Stomach (tissue), 19 donors: ENCODE results near the gene QRSL1. TPM values are rescaled to one million over a fixed set of nuclear protein-coding genes. Genes with fewer than 3 reads are reported as not detected.
"Not testable (repeated sequence)": the region's sequence is repeated elsewhere in the genome, so short reads cannot be mapped to it uniquely, and the experiment has no call there.

ENCODE experiments used
- DNase-seq, 2 donors: peaks; one replicate each; pipeline versions ENCODE4 v3.0.0 to v3.0.0-alpha.2; 2013 to 2019
- H3K27ac ChIP-seq, 5 donors: fragments of 200-600 bp in 4 of 5; sonication (generic) in 4 of 5; one replicate each; pipeline ENCODE4 v1.5.1; 2013 to 2019; ENCODE audit warnings: mild to moderate bottlenecking in 1 of 5, moderate library complexity in 1 of 5
- H3K27me3 ChIP-seq, 3 donors: fragments of 200-600 bp; sonication (generic); one replicate each; pipeline ENCODE4 v1.5.1; 2017 to 2019; ENCODE audit warnings: mixed run types in 1 of 3
- H3K36me3 ChIP-seq, 4 donors: fragments of 200-600 bp; sonication (generic); 1 replicate in 3 of 4; 2 replicates in 1 of 4; pipeline ENCODE4 v1.5.1; 2016 to 2019
- H3K4me1 ChIP-seq, 4 donors: fragments of 200-600 bp; sonication (generic); one replicate each; pipeline ENCODE4 v1.5.1; 2016 to 2019
- H3K4me3 ChIP-seq, 4 donors: fragments of 200-600 bp; sonication (generic) in 3 of 4; one replicate each; pipeline ENCODE4 v1.5.1; 2016 to 2019; ENCODE audit warnings: mild to moderate bottlenecking in 1 of 4
- H3K9me3 ChIP-seq, 4 donors: fragments of 200-600 bp; sonication (generic); one replicate each; pipeline ENCODE4 v1.5.1; 2016 to 2019
- EP300 ChIP-seq: sonication (generic); formaldehyde crosslinking; IDR thresholded peaks from one replicate; pipeline ENCODE4 v1.6.1; 2017; ENCODE audit warnings: antibody characterized with exemption
- POLR2A ChIP-seq, 4 donors: fragments of 450-650 bp; IDR thresholded peaks; one replicate each; pipeline ENCODE4 v1.6.1; 2016; ENCODE audit warnings: antibody characterized with exemption in 4 of 4, control low read depth in 2 of 4, mild to moderate bottlenecking in 1 of 4, moderate library complexity in 1 of 4
- POLR2AphosphoS5 ChIP-seq, 3 donors: sonication (generic); formaldehyde crosslinking; IDR thresholded peaks; one replicate each; pipeline ENCODE4 v1.6.1; 2016; ENCODE audit warnings: antibody characterized with exemption in 3 of 3
- WGBS, 5 donors: extraction: QIAGEN DNeasy Blood & Tissue Kit in 3 of 5; methylation state at CpG; one replicate each; pipeline versions ENCODE4 v1.1.5 to v1.1.7; 2013 to 2018; 5-methylcytosine and 5-hydroxymethylcytosine counted together
- intact Hi-C: fragments of 100-400 bp; cut with DNase I; formaldehyde crosslinking; loops from one replicate; pipeline ENCODE4 v1.15.1; 2023; ENCODE audit warnings: low total_unique reads
- long read RNA-seq, 10 donors: transcript quantifications; one replicate each; lab custom pipeline, GENCODE V29; 2026
- polyA plus RNA-seq, 3 donors: library from polyadenylated mRNA; stranded (reverse); fragments of 200-250 nt; gene quantifications; one replicate each; pipeline ENCODE4 v1.2.3, GENCODE V29; 2013
- total RNA-seq, 5 donors: library from RNA; depleted of rRNA; stranded (reverse); fragments of >200 nt; gene quantifications; one replicate each; pipeline versions ENCODE4 v1.1.0 to v1.2.3, GENCODE V29; 2014 to 2016
- TF ChIP-seq, protein P1 (sequence below), 7 experiments: fragments of 450-650 bp in 4 of 7; fragments of 200-600 bp in 3 of 7; sonication (generic) in 3 of 7; IDR thresholded peaks; one replicate each; pipeline ENCODE4 v1.5.1; 2016 to 2019; ENCODE audit warnings: antibody characterized with exemption in 7 of 7, control low read depth in 2 of 7, mild to moderate bottlenecking in 1 of 7
- donor health status: healthy with polysubstance abuse.
- donor health status: Bipolar disorder and iron deficiency.
- donor health status: healthy.

The QRSL1 gene
- total RNA-seq (10 to 100 TPM in 2 of 5 donors, 1 to 10 TPM in 3; 2.3 to 19.8 (median 7.1) TPM), polyA plus RNA-seq (1 to 10 TPM; 5.4 to 9.5 (median 6.6) TPM)
- long read RNA-seq, donor 1, partial matches to known transcripts: 5 of 5 reads
- long read RNA-seq, donor 1, other reads (novel, unspliced or antisense): 0 of 5 reads
- long read RNA-seq, donor 2: 0 reads
- long read RNA-seq, donor 3, full-length matches to known transcripts: 3 of 3 reads
- long read RNA-seq, donor 3, partial matches to known transcripts: 0 of 3 reads
- long read RNA-seq, donor 3, other reads (novel, unspliced or antisense): 0 of 3 reads
- long read RNA-seq, donor 4: 0 reads
- long read RNA-seq, donor 5, full-length matches to known transcripts: 4 of 4 reads
- long read RNA-seq, donor 5, partial matches to known transcripts: 0 of 4 reads
- long read RNA-seq, donor 5, other reads (novel, unspliced or antisense): 0 of 4 reads
- long read RNA-seq, donor 6, full-length matches to known transcripts: 7 of 7 reads
- long read RNA-seq, donor 6, partial matches to known transcripts: 0 of 7 reads
- long read RNA-seq, donor 6, other reads (novel, unspliced or antisense): 0 of 7 reads
- long read RNA-seq, donor 7: 0 reads
- long read RNA-seq, donor 8, full-length matches to known transcripts: 1 of 1 reads
- long read RNA-seq, donor 8, partial matches to known transcripts: 0 of 1 reads
- long read RNA-seq, donor 8, other reads (novel, unspliced or antisense): 0 of 1 reads
- long read RNA-seq, donor 9, full-length matches to known transcripts: 1 of 1 reads
- long read RNA-seq, donor 9, partial matches to known transcripts: 0 of 1 reads
- long read RNA-seq, donor 9, other reads (novel, unspliced or antisense): 0 of 1 reads
- long read RNA-seq, donor 10: 0 reads

DNA sequence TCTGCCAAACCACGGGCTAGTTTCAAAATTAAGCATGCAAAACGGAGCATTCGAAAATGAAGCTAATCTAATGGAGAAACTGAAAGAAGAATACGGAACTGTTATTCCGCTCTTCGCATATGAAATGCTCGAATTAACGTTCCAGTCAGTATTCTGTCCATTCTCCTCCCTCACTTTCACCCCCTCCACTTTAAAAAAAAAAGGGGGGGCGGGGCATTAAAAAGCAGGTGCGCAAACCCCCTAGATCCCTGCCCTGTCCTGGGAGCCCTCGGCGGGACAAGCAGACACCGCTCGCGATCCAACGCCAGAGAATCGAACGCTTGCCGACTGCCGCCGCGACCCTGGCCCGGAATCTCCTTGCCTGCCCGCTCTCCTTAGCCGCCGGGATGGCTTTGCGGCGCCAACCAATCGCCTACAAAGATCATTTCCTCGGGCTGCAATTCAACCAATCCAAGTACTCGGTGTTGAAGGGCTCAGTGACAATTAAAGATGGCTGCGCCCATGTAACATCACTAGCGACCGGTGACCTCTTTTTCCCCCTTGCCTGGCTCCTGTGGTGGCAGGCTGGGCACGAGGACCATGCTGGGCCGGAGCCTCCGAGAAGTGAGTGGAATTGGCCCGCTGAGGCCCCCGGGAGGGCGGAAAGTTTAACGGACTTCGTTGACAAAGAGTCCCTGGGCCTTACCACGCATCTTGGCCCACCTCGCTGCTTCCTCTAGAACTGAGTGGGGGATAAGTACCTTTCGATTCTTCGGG is at the start of gene QRSL1, which contains the start of gene RTN4IP1:
TSS of gene QRSL1 (plus strand) at position 476 of the 756 bp plus-strand sequence. CDS start at position 580, 104 bp downstream.
TSS of gene RTN4IP1 (minus strand) at position 396 of the 756 bp plus-strand sequence. CDS start 477 bp downstream, outside the sequence.
- TF ChIP-seq POLR2A (IDR thresholded peaks at IDR 0.05) (no peak), POLR2AphosphoS5 (IDR thresholded peaks at IDR 0.05) (peak; percentile 66 to 86 (median 67)), EP300 (no peak)
- TF ChIP-seq, protein P1, sequence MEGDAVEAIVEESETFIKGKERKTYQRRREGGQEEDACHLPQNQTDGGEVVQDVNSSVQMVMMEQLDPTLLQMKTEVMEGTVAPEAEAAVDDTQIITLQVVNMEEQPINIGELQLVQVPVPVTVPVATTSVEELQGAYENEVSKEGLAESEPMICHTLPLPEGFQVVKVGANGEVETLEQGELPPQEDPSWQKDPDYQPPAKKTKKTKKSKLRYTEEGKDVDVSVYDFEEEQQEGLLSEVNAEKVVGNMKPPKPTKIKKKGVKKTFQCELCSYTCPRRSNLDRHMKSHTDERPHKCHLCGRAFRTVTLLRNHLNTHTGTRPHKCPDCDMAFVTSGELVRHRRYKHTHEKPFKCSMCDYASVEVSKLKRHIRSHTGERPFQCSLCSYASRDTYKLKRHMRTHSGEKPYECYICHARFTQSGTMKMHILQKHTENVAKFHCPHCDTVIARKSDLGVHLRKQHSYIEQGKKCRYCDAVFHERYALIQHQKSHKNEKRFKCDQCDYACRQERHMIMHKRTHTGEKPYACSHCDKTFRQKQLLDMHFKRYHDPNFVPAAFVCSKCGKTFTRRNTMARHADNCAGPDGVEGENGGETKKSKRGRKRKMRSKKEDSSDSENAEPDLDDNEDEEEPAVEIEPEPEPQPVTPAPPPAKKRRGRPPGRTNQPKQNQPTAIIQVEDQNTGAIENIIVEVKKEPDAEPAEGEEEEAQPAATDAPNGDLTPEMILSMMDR (IDR thresholded peaks at IDR 0.05): no peak
- Histone ChIP-seq H3K27me3 (no peaks in the 10 kb centered on the region), H3K4me1 (peaks cover 16 to 42% (median 27%) of the 10 kb centered on the region in 4 donors), H3K9me3 (no peaks in the 10 kb centered on the region), H3K27ac (peak within 1 kb of the TSS; percentile 75 to 91 (median 87)), H3K36me3 (no peaks in the 10 kb centered on the region), H3K4me3 (peak within 1 kb of the TSS; percentile 78 to 94 (median 88))
- intact Hi-C loops: no loop called here
- DNase-seq: peak; percentile 88 to 97
- 0 to 2% (median 1%) methylated on average over 21 to 46 of the region's 46 CpGs for WGBS, 5 donors

- TF ChIP-seq POLR2AphosphoS5 (IDR thresholded peaks at IDR 0.05) (no peak), EP300 (no peak), POLR2A (IDR thresholded peaks at IDR 0.05) (no peak)
- TF ChIP-seq, protein P1 (IDR thresholded peaks at IDR 0.05): no peak
- Histone ChIP-seq H3K36me3 (peaks cover 3 to 77% (median 63%) of the 10 kb centered on the region in 4 donors), H3K27me3 (no peaks in the 10 kb centered on the region), H3K9me3 (no peaks in the 10 kb centered on the region), H3K4me3 (no peak overlapping the region), H3K4me1 (no peaks in the 10 kb centered on the region), H3K27ac (no peak overlapping the region)
- intact Hi-C loops: no loop called here
- 79 to 95% (median 88%) methylated on average over 1 of the region's 1 CpG for WGBS, 5 donors
- DNase-seq: no peak
Measured at GRCh38 chr6:106581468-106581867, 47.9 kb upstream of the QRSL1 start.

DNA sequence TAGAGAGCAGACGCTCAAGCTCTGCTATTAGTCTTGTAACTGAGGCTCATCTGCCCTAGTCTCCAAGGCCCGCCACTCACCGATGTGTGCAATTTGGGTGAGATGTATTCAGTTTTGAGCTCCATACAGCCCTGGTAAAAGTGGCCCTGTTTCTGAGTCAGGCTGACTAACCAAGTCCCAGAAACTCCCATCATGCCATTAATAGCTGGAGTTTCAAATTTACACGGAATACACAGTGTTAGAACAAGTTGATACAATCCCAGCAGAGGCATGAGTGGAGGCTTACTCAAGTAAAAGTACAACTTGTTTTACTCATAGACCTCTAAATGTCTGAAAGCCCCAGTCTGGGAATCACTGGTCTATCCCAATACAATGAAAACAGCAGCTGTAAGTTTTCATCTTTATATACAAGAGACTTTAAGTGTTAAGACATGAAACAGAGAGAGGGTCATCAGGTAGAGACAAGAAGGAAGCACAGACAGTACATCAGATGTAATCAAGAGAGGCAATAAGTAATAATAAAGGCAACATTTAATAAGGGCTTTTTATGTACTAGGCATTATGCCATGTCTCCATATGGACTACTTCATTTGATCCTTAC is 42.5 kb upstream of the QRSL1 start:
- no peaks in the 10 kb centered on the region for H3K9me3 ChIP-seq
- WGBS, 5 donors: 82 to 98% (median 90%) methylated on average over 4 of the region's 4 CpGs
- no peaks in the 10 kb centered on the region for H3K4me1 ChIP-seq
- DNase-seq: no peak
- TF ChIP-seq, protein P1 (IDR thresholded peaks at IDR 0.05): no peak
- no peak for TF ChIP-seq EP300
- TF ChIP-seq POLR2A (IDR thresholded peaks at IDR 0.05): no peak
- no peak for TF ChIP-seq POLR2AphosphoS5 (IDR thresholded peaks at IDR 0.05)
- intact Hi-C loops: no loop called here
- no peak overlapping the region for H3K27ac ChIP-seq
- peaks cover 6 to 77% (median 64%) of the 10 kb centered on the region in 4 donors for H3K36me3 ChIP-seq
- no peaks in the 10 kb centered on the region for H3K27me3 ChIP-seq
- H3K4me3 ChIP-seq: no peak overlapping the region

GRCh38 chr6:106588937-106589336 is 40.4 kb upstream of the QRSL1 start:
- DNase-seq, intact Hi-C loops, H3K4me3 ChIP-seq, H3K4me1 ChIP-seq, H3K9me3 ChIP-seq, H3K27ac ChIP-seq, H3K27me3 ChIP-seq: not testable (repeated sequence)
- WGBS, 5 donors: 65 to 84% (median 76%) methylated on average over 2 to 5 of the region's 5 CpGs
- H3K36me3 ChIP-seq: peaks cover 3 to 62% (median 51%) of the 10 kb centered on the region in 4 donors
